ENCODE measurements around the gene LRP2BP. TPM values are rescaled to one million over a fixed set of nuclear protein-coding genes. Genes with fewer than 3 reads are reported as not detected.

LRP2BP gene
- total and polyA plus RNA-seq, 2 of the 4 experiments (the other 2 are of a cell fraction): 0.10 to 0.18 TPM

DNA sequence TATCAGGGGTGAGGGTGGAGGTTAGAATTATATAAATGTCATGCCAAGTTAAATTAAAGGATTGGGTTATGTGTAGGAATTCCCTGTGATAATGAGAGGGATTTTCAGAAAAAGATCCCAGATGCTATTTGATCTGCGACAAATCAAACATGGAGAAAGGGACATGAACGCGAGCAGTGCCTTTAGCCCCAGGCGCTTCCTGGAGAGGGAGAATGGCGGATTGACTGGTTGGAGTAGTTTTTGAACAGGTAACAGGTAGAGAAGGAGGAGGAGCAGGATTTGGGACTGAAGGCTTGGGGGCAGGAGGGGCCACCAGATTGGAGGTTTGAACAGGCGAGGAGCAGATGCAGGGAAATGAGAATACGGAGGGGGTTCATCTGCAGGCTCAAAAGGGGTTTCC, 67.1 kb downstream of the LRP2BP start:
- ChIA-PET POLR2A (ENCODE audit: unreplicated experiment) (no interaction called here), CTCF (no interaction called here)
- Histone ChIP-seq H3K4me3 (ENCODE audit: insufficient read depth, low read depth, low read length) (no peak overlapping the region), H3K9ac (ENCODE audit: low read depth, low read length) (no peak overlapping the region), H2BK15ac (ENCODE audit: low read depth, low read length) (no peak overlapping the region), H3K9me1 (ENCODE audit: insufficient read depth, low read length) (no peaks in the 10 kb centered on the region), H3K9me3 (ENCODE audit: control insufficient read depth, insufficient read depth, low read length) (peaks cover 7% of the 10 kb centered on the region), H4K8ac (ENCODE audit: low read depth in 2 of 2, low read length in 2 of 2) (no peak overlapping the region), H3K27me3 (ENCODE audit: control insufficient read depth, insufficient read depth, low read length) (no peaks in the 10 kb centered on the region), H2AK9ac (replicated peaks; ENCODE audit: low read depth, low read length, poor library complexity) (no peak overlapping the region), H3K4me1 (ENCODE audit: control insufficient read depth, insufficient read depth, low read length) (peaks cover 2% of the 10 kb centered on the region; the same call in 1 of the 2 replicates), H3K4me2 (ENCODE audit: low read depth, low read length) (no peak overlapping the region), H2AK5ac (ENCODE audit: low read depth, low read length) (no peak overlapping the region), H3K27ac (ENCODE audit: insufficient read depth, low read length) (no peak overlapping the region), H3K79me1 (ENCODE audit: low read depth in 1 of 2, low read length in 2 of 2) (no peaks in the 10 kb centered on the region; a peak in 2 of 4 replicates), H3K4ac (ENCODE audit: low read depth, low read length) (no peak overlapping the region), H3K14ac (replicated peaks; ENCODE audit: low read depth, low read length) (no peak overlapping the region), H3K18ac (ENCODE audit: low read depth, low read length) (no peak overlapping the region), H3K23ac (ENCODE audit: low read depth, low read length) (no peak overlapping the region), H3K36me3 (ENCODE audit: control insufficient read depth, insufficient read depth, low read length) (peaks cover 4% of the 10 kb centered on the region), H2BK20ac (ENCODE audit: low read depth, low read length) (no peak overlapping the region), H3K56ac (ENCODE audit: extremely low read depth, insufficient read depth, low read length) (no peak overlapping the region), H4K20me1 (ENCODE audit: insufficient read depth, low read length) (no peaks in the 10 kb centered on the region; the same call in 1 of the 2 replicates), H4K91ac (ENCODE audit: insufficient read depth, low read depth, low read length) (no peak overlapping the region), H4K5ac (ENCODE audit: low read depth, low read length) (no peak overlapping the region), H2AFZ (replicated peaks; ENCODE audit: low read length, poor library complexity) (no peak overlapping the region), H2BK120ac (ENCODE audit: low read depth, low read length) (no peak overlapping the region), H2BK5ac (ENCODE audit: low read depth, low read length, poor library complexity, severe bottlenecking) (no peak overlapping the region)
- DNase-seq (no peak), ATAC-seq (ENCODE audit: low read depth) (no peak)
- BruUV-seq (replicated peaks): no TSS peak
- TF ChIP-seq, protein P1, sequence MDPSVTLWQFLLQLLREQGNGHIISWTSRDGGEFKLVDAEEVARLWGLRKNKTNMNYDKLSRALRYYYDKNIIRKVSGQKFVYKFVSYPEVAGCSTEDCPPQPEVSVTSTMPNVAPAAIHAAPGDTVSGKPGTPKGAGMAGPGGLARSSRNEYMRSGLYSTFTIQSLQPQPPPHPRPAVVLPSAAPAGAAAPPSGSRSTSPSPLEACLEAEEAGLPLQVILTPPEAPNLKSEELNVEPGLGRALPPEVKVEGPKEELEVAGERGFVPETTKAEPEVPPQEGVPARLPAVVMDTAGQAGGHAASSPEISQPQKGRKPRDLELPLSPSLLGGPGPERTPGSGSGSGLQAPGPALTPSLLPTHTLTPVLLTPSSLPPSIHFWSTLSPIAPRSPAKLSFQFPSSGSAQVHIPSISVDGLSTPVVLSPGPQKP (IDR thresholded peaks at IDR 0.05; ENCODE audit: borderline replicate concordance, low read depth, low read length): no peak
- TF ChIP-seq MAFK (IDR thresholded peaks at IDR 0.05; ENCODE audit: low read depth, low read length) (no peak), CEBPB (IDR thresholded peaks at IDR 0.05; ENCODE audit: low read depth, low read length) (no peak), BHLHE40 (IDR thresholded peaks at IDR 0.05; ENCODE audit: low read depth, low read length) (no peak), USF2 (IDR thresholded peaks at IDR 0.05; ENCODE audit: low read depth, low read length) (no peak), MAZ (IDR thresholded peaks at IDR 0.05; ENCODE audit: borderline replicate concordance, low read depth, low read length) (no peak), RAD21 (IDR thresholded peaks at IDR 0.05; ENCODE audit: low read length) (no peak), SMC3 (IDR thresholded peaks at IDR 0.05; ENCODE audit: low read depth, low read length) (no peak), MXI1 (IDR thresholded peaks at IDR 0.05; ENCODE audit: borderline replicate concordance, low read depth, low read length) (no peak)
- intact Hi-C loops (cut with micrococcal nuclease) (no loop called here), dilution Hi-C loops (cut with HindIII; ENCODE audit: low sequenced_read_pairs, unreplicated experiment) (no loop called here), in situ Hi-C loops (cut with MboI; ENCODE audit: low sequenced_read_pairs) (no loop called here)
- 100% methylated on average over 3 of the region's 7 CpGs; no CpG with 5 or more reads in 1 of the 2 experiments for WGBS, 2 experiments (ENCODE audit: extremely low coverage in 2 of 2, insufficient read length in 1 of 2)

Data from IMR-90 (cell line).